Renal cortex interstitium (tissue), 15 donors: ENCODE data around the gene P4HA2. TPM values are rescaled to one million over a fixed set of nuclear protein-coding genes. Genes with fewer than 3 reads are reported as not detected.

Source experiments
- DNase-seq, 11 donors: peaks; one replicate each; pipeline ENCODE4 v3.0.0-alpha.2; 2013; ENCODE audit warnings: low read depth in 9 of 11, low spot score in 4 of 11; ENCODE audit errors: extremely low read depth in 1 of 11
- long read RNA-seq, 16 experiments: transcript quantifications; one replicate each; lab custom pipeline, GENCODE V29; 2026
- polyA plus RNA-seq, 3 donors: library from polyadenylated mRNA; unstranded; fragments of 120-200 nt; gene quantifications; one replicate each; pipeline ENCODE4 v1.2.1, GENCODE V29; 2013; ENCODE audit not compliant: insufficient read length in 3 of 3

Gene P4HA2
- polyA plus RNA-seq, result 10 to 100 TPM; 29.2 to 50.3 (median 35.1) TPM
- long read RNA-seq, donor 1, partial matches to known transcripts, result 0 of 2 reads
- long read RNA-seq, donor 1, other reads (novel, unspliced or antisense), result 0 of 2 reads
- long read RNA-seq, donor 2, partial matches to known transcripts, result 0 of 3 reads
- long read RNA-seq, donor 2, other reads (novel, unspliced or antisense), result 0 of 3 reads
- long read RNA-seq, donor 3, partial matches to known transcripts, result 5 of 24 reads
- long read RNA-seq, donor 3, other reads (novel, unspliced or antisense), result 18 of 24 reads
- long read RNA-seq, donor 4, partial matches to known transcripts, result 0 of 3 reads
- long read RNA-seq, donor 4, other reads (novel, unspliced or antisense), result 0 of 3 reads
- long read RNA-seq, donor 5, result 0 reads
- long read RNA-seq, donor 6, partial matches to known transcripts, result 0 of 4 reads
- long read RNA-seq, donor 6, other reads (novel, unspliced or antisense), result 0 of 4 reads
- long read RNA-seq, donor 7, partial matches to known transcripts, result 0 of 2 reads
- long read RNA-seq, donor 7, other reads (novel, unspliced or antisense), result 0 of 2 reads
- long read RNA-seq, donor 8, result 0 reads
- long read RNA-seq, donor 9, partial matches to known transcripts, result 0 of 5 reads
- long read RNA-seq, donor 9, other reads (novel, unspliced or antisense), result 0 of 5 reads
- long read RNA-seq, donor 10, partial matches to known transcripts, result 0 of 9 reads
- long read RNA-seq, donor 10, other reads (novel, unspliced or antisense), result 8 of 9 reads
- long read RNA-seq, donor 11, partial matches to known transcripts, result 0 of 6 reads
- long read RNA-seq, donor 11, other reads (novel, unspliced or antisense), result 0 of 6 reads
- long read RNA-seq, donor 12, result 0 reads
- long read RNA-seq, donor 13, result 0 reads
- long read RNA-seq, donor 14, transcript P4HA2-202 (15 exons, 2,313 nt), result major isoform, 6 of 6 reads
- long read RNA-seq, donor 14, partial matches to known transcripts, result 0 of 6 reads
- long read RNA-seq, donor 14, other reads (novel, unspliced or antisense), result 0 of 6 reads
- long read RNA-seq, donor 15, partial matches to known transcripts, result 0 of 6 reads
- long read RNA-seq, donor 15, other reads (novel, unspliced or antisense), result 6 of 6 reads
- long read RNA-seq, donor 16, partial matches to known transcripts, result 0 of 7 reads
- long read RNA-seq, donor 16, other reads (novel, unspliced or antisense), result 0 of 7 reads

DNA sequence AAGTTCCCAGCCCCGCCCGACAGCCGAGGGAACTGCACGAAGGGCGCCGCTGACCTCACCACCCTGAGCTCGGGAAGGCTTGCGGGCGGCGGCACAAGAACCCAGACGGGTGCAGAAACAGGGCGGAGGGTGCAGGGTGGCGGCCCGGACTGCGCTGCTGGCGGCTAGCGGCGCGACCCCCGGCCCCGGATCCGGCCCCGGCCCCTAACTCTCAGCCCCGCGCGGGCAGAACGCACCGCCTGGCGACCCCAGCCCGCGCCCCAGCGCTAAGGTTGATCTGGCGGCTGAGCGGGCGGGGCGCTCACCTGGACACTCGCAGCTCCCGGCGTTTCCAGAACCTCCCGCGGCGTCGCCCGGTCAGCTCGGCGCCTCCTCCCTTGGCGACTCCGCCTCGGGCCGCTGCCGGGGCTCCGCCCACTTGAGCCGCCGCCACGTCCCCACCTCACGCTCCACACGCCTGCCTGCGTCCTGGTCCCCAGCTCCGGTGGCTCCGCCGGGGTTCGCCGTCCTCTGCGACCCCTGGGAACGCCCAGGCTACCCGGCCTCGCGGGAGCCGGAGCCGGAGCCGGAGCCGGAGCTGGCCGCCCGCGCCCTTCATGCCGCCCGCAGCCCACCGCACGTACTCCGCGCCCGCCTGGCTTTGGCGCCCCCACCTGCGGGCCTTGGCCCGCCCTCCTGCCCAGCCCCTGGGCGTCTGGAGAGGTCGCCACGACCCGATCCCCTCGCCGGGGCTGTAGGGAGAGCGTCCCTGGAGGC is at the start of gene P4HA2:
Gene P4HA2, minus strand, starts transcription at position 369 of the 756 bp plus-strand sequence. CDS start 9,227 bp downstream, outside the sequence.
- DNase-seq, result peak in 8 of 11 donors; percentile 54 to 74 (median 66)

DNA sequence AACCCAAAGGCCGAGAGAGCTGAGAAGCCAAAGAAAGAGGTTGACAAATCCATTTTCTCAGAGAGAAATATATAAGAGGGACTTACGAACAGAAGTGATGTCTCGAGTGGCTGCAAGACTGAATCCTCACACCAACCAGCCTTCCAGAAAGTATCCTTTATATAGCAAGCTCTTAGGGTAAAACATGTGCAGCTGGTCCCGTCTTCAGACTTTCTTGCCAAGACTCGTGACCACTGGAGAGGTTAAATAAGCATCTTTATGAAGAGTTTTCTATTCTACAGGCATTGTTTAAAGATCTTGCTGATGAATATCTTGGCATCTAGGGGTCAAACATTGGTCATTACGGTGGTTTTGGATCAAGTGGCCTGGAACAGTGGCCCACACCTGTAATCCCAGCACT is 49.6 kb upstream of the P4HA2 start:
- DNase-seq, result no peak

DNA sequence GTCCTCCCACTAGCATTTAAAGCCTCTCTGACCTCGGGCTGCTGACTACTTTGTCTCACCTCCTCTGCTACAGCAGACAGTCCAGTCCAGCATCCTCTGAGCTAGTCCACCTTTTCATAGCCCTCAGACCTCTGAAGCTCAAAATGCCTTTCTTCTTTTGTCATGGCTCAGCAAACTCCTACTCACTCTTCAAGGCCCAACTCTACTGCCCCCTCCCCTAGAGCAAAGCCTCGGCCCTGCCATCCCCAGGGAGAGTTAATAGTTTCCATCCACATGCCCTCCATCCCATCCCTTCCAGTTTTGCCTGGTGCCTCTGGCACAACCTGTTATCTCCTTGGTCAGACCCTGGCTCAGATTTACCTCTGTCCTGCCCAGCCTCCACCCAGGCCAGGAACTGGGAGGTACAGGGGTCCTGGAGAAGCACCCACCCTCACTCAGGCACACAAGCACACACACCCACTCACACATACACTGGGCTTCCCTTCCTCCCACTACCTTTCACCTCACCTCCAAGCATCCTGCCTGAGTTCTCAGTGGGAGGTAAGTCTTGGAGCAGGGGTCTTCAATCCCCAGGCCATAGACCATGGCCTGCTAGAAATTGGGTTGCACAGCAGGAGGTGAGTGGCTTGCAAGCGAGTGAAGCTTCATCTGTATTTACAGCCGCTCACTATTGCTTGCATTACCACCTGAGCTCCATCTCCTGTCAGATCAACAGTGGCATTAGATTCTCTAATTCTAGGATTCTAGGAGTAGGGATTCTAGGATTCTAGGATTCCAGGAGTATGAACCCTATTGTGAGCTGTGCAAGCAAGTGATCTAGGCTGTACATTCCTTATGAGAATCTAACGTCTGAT is 47.9 kb upstream of the P4HA2 start:
- no peak for DNase-seq

DNA sequence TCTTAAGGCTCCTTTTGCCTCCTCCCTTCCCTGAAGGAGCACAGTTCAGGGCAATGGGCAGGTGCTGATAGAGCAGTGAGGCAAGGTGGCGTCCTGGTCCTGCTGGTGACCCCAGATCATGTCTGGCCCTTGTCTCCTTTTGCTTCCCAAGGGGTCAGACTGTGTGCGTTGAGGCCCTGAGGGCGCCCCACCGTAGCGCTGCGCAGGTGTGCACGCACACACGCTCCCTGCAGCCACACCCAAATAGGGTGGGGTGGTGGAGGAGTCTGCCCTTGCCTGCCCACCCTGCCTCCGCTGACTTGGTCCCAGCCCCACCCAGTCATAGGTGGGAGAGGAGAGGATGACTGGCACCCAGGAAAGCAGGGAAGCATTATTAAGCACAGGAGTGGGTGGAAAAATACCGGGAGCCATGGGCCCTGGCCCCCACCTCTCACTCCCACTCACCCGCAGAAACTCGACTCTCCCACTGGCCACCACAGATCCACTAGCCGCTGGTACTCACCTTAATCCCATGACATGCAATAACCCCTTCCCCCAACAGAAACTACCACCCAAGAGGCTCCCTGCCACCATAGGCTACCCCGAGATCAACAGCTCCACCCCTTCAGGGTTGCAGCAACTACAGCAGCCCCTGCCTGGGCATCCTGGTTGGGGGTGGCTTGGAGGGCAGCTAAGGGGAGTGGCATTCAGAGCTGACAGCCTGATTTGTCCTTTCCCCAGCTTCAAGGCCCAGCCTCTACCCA is 46.6 kb upstream of the P4HA2 start:
- no peak for DNase-seq

DNA sequence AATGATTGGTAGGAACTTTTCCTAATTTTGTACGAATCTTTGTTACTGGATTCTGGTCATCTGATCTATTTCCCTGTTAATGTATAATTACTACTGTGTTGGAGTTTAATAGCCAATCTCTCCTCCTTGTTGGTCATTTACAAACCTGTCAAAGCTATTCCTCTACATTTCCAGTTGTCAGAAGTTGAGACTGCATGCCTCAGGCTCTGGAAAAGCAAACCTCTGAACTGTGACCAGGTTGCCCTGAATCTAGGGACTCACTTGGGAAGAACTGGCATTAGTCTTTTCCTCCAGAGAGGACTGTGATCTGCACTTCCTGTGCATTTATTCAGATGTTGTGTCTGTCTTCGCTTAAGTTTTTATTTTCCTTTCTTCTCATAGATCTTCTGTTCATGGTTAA is 46.0 kb upstream of the P4HA2 start:
- no peak for DNase-seq

DNA sequence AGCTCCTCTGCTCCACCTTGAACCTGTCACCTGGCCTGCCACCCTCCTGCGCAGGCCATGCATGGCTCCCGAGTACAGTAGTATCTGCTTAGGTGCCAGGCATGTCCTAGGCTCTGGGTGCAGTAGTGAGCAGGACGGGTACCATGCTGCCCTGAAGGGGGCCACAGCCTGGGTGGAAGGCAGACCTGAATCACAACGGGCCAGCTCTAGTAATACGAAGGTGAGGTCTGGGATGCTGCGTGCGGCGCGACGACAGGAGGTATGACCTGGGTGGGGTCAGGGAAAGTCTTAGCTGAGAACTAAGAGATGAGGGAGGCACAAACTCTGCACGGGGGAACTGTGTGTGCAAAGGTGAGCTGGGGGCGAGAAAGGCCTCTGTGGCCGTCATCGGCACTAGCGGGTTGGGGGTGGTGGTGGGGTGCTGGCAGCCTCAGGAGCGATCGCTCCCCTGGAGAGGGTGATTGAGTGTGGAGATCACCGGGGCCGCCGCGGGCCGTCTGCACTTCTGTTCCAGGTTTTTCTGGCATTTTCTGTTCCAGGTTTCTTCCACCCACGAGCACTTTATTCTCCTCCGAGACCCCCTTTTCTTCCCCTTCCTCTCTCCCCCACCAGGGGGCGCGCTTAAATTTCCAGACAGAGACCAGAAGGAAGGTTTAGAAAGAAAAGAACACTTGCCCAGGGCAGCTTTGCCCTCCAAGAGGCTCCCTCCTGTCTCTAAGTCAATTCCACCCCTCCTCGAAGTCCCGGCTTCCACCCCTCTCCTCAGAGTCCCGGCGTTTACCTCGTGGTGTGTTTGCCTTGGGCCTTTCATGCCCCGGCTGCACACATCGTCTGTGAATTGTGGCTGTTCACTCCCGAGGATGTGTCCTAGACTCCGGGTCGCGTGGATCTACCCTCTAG is 44.9 kb upstream of the P4HA2 start:
- no peak for DNase-seq

DNA sequence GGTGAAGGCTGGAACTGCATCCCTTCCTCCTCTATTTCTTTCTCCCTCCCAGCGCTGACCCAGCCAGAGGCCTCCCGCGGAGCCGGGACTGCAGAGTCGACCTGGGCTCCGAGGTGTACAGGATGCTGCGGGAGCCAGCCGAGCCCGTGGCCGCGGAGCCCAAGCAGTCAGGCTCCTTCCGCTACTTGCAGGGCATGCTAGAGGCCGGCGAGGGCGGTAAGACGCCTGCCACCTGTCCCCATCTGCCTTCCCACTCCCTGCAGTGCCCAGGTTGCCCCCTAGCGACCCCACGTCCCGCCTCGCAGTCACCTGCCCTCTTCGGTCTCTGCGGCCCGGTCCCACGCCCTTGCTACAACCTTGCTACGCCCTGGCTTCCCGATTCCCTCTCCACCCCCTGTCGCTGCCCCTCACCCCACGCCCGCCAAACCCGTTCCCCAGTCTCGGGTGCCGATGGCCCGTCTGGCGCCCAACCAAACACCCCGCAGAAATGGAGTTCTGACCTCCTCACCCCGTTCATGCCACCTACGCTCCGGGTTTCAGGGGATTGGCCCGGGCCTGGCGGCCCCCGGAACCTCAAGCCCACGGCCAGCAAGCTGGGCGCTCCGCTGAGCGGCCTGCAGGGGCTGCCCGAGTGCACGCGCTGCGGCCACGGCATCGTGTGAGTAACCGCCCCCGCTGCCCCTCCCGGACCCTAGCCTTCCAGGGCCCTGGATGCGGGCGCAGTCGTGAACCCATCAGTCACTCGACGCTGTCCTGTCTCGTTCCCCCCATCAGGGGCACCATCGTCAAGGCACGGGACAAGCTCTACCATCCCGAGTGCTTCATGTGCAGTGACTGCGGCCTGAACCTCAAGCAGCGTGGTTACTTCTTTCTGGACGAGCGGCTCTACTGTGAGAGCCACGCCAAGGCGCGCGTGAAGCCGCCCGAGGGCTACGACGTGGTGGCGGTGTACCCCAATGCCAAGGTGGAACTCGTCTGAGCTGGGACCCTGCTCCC is 43.9 kb upstream of the P4HA2 start:
- DNase-seq, result no peak

DNA sequence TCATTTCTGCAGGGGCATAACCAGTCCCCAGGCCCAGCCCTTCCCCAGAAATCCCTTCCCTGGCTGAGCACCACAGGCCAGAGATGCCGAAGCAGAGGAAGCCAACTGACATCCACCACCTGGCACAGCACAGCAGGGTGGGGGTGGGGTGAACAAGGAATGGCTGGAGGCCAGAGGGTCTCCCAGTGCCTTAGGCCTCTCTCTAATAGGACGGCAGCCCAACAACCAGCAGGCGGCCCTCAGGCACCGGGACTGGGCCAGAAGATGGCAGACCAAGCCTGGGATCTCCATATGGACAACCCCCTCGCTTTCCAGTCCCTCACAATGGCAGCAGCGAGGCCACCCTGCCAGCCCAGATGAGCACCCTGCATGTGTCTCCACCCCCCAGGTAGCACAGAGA is 43.1 kb upstream of the P4HA2 start:
- DNase-seq, result no peak

DNA sequence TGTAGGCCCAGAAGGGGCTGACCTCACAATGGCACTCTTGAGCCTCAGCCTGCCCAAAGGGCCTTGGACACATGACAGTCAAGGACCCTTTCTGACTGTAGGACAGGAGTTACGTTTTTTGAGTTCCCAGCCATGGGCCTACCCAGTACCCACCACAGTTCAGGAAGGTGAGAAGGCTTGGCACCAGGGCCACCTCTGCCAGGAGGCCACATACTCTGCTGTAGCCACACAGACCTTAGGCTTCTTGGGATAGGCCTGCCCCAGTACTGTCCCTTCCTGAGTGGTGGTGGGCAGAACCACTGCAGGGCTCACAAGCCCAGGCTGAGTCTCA is 42.6 kb upstream of the P4HA2 start:
- DNase-seq, result no peak

DNA sequence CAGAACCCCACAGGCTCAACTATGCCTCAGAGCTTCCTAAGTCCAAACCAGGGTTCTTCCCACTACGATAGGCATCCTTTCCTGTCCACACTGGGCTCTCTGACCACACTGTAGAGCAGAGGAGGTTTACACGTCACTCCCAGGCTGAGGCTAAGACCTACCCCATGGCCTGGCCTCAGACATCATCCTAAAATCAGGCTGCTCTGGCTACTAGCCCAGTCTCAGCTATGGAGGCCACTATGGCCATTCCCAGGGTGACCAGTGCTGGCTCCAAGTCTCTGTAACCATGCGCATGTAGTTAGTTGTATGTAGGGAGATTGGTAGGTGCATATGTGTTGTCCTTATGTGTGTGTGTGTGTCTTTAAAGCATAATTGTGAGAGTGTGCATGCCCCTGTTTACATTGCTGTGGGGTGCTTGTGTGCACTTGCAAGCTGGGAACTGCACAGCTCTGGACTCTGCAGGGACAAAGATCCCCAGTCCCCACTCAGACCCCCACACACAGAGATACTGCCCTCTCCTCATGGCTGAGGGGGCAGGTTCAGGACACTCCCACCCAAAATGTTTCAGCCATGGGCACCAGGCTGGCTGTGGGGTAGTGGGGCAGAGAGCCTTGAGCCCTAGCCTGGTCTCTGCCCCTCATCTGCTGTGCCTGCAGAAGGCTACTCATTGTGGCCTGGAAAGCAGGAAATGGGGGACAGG is 42.1 kb upstream of the P4HA2 start:
- DNase-seq, result no peak

DNA sequence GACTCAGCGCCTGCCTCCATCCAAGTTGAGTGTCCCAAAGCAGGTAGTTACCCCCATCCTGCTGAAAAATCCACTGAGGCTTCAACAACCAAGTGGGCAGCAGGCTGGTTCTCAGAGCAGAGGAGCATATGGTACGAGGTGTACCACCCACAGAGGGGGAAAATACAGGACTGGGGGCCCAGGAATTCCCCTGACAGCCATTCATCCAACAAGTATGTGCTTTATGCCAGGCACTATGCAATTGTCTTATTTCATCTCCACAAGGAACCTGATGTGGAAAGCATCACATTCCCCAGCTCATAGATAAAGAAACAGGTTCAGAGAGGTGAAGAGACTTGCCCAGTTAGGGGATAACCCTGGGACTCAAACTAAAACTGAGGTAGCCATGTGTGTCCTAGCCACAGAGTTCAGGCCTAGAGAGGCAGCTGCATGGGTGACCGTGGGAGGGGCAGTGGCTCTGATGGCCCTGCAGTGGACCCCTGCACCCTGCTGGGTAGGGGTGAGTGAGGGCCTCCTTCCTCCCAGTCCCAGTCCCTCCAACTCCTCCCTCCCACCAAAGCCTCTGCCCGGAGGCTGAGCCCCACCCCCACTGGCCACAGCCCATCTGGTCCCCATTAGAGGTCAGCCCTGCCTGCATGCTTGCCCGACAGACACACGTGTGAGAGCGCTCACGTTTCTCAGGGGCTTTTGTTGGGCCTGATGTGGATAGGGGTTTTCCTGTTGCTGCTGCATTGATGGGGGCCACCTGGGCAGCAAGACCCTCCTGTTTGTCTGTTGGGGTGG is 41.3 kb upstream of the P4HA2 start:
- no peak for DNase-seq

DNA sequence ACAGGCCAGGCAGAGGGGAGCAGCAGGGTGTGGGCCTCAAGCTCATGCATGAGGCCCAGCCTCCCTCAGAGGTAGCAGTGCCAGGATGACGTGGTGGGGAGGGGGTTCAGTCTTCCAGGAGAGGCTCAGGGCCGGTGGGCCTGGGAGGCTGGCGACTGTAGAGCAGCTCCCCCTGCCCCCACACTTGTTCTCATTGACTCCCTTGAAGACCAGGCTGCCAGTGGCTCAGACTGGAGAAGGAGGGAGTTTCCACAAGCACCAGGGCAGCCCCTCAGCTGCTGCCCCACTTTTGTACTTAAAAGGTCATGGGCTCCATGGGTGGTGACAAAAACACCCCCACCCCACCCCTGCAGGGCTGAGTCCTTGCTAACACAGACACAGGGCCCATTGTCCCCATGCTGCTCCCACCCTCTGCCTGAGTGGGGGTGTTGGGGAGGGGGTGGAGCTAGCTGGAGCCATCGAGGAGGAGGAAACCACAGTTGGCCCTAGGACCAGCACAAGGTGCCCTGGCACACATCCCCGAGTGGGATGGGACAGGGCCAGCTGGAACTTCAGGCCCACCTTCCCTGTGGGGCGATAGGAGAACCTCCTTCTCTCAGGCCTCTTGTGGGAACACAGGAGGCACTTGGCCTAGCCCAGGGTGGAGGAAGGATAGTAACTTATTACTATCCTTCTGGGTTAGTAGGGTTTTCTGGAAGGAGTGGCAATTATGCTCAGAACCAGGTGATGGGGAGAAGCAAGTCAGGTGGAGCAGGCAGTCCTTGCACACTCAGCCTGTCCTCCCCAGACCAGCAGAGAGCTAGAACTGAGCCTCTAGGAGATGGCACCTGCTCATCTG is 40.5 kb upstream of the P4HA2 start:
- DNase-seq, result no peak

DNA sequence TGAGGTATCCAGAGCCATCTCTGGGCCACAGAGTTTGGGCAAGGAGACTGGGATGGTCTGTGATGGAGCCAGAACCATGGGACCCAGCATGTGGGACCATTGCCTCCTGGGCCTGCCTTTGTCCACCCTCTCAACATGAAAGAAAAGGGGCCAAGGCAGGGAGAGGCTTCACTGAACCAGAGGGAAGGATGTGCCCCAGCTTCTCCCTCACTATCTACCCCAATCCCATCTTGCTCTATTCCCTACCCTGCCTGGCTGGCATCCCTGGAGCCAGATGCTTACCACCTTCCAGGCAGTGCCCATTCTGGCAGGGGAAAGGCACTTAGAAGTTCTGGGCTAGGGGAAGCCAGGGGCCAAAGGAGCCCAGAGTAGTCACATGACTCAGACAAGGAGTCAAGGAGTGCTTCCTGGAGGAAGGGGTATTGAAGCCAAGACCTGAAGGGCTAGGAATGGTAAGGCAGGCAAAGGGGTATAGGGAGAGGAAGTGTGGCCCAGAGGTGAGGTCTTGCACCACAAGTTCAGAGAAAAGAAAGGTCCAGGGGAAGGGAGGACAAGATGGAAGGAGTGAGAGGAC is 39.6 kb upstream of the P4HA2 start:
- no peak for DNase-seq
